GM12878 (cell line): ENCODE results near the gene NDE1. TPM values are rescaled to one million over a fixed set of nuclear protein-coding genes. Genes with fewer than 3 reads are reported as not detected.

Source experiments
- ATAC-seq: fragments of 200-7000 bp; cut with Tn5 transposase; 3 replicates; pipeline ENCODE4 v1.9.1; 2020; ENCODE audit warnings: mild to moderate bottlenecking, moderate library complexity
- BruUV-seq: library from RNA; stranded (reverse); fragments of 400-500 nt; replicated peaks from 2 replicates; lab custom pipeline; 2021; lab: Mats Ljungman, UMichigan
- CTCF ChIA-PET: fragments of 300-600 bp; sonication (Branson Sonifier 250); formaldehyde crosslinking; extraction: SDS; loops from one replicate; lab custom pipeline; 2021; ENCODE audit warnings: inconsistent platforms; lab: Yijun Ruan, JAX
- POLR2A ChIA-PET: fragments of 350-600 bp; formaldehyde crosslinking; extraction: SDS; loops from one replicate; lab custom pipeline; 2021; ENCODE audit warnings: inconsistent platforms; lab: Charles Lee
- RAD21 ChIA-PET: fragments of 300-600 bp; sonication (Branson Sonifier 250); formaldehyde crosslinking; loops from one replicate; lab custom pipeline; 2023; ENCODE audit warnings: antibody characterized with exemption; ENCODE audit not compliant: unreplicated experiment; lab: Charles Lee
- SMC1A ChIA-PET: fragments of 300-600 bp; sonication (Branson Sonifier 250); formaldehyde crosslinking; loops from one replicate; lab custom pipeline; 2023; ENCODE audit not compliant: unreplicated experiment, uncharacterized antibody; lab: Charles Lee
- DNase-seq: peaks from one replicate; pipeline ENCODE4 v3.0.0-alpha.2; 2011; ENCODE audit warnings: low read depth, low spot score
- FAIRE-seq: peaks from 3 replicates; lab custom pipeline; 2011; peaks lifted over from hg19 to GRCh38; lab: Jason Lieb, UNC
- H2AFZ ChIP-seq: 2 replicates; pipeline ENCODE4 v1.6.0; 2011; ENCODE audit warnings: low read depth, low read length, control low read depth; ENCODE audit not compliant: control insufficient read depth
- H3K27ac ChIP-seq: 2 replicates; pipeline ENCODE4 v1.5.1; 2011; ENCODE audit warnings: control low read depth; ENCODE audit not compliant: control insufficient read depth, insufficient read depth
- H3K27me3 ChIP-seq, 2 experiments: replicated peaks in 1 of 2; 2 replicates each; pipeline versions ENCODE4 v1.6.0 to v1.6.1; 2011; ENCODE audit warnings: low read length in 1 of 2; ENCODE audit not compliant: control insufficient read depth in 2 of 2, insufficient read depth in 2 of 2
- H3K36me3 ChIP-seq, 2 experiments: 2 replicates each; pipeline ENCODE4 v1.5.1; 2011; ENCODE audit warnings: low read length in 1 of 2; ENCODE audit not compliant: control insufficient read depth in 2 of 2, insufficient read depth in 2 of 2
- H3K4me1 ChIP-seq: 2 replicates; pipeline ENCODE4 v1.6.1; 2011; ENCODE audit warnings: mild to moderate bottlenecking, low read length, moderate library complexity, mixed read lengths; ENCODE audit not compliant: control insufficient read depth, insufficient read depth
- H3K4me2 ChIP-seq: 2 replicates; pipeline ENCODE4 v1.6.0; 2011; ENCODE audit warnings: control low read depth; ENCODE audit not compliant: control insufficient read depth, insufficient read depth
- H3K4me3 ChIP-seq: fragments of 200-600 bp; sonication (generic); 2 replicates; pipeline ENCODE4 v1.5.1; 2016
- H3K79me2 ChIP-seq: 2 replicates; pipeline ENCODE4 v1.6.0; 2011; ENCODE audit warnings: low read length; ENCODE audit not compliant: control insufficient read depth, insufficient read depth
- H3K9ac ChIP-seq: 2 replicates; pipeline ENCODE4 v1.8.0; 2011; ENCODE audit warnings: low read length, control low read depth, mixed read lengths; ENCODE audit not compliant: control insufficient read depth, insufficient read depth
- H3K9me3 ChIP-seq: replicated peaks from 3 replicates; pipeline ENCODE4 v1.5.1; 2011; ENCODE audit warnings: mild to moderate bottlenecking, low read length; ENCODE audit not compliant: control insufficient read depth, insufficient read depth
- H4K20me1 ChIP-seq: 2 replicates; pipeline ENCODE4 v1.6.0; 2011; ENCODE audit not compliant: control insufficient read depth, insufficient read depth
- BACH1 ChIP-seq: fragments of 450-650 bp; IDR thresholded peaks from 2 replicates; pipeline ENCODE4 v1.6.1; 2017; ENCODE audit warnings: mild to moderate bottlenecking, borderline replicate concordance
- IRF4 ChIP-seq: IDR thresholded peaks from 2 replicates; pipeline ENCODE4 v1.6.1; 2011; ENCODE audit warnings: low read depth, low read length
- MEF2A ChIP-seq: IDR thresholded peaks from 2 replicates; pipeline ENCODE4 v1.6.1; 2011; ENCODE audit warnings: low read depth, mild to moderate bottlenecking, low read length, moderate library complexity; ENCODE audit not compliant: insufficient read depth
- MXI1 ChIP-seq: fragments of 150-350 bp; IDR thresholded peaks from 2 replicates; pipeline ENCODE4 v1.6.1; 2011; ENCODE audit warnings: low read depth, mild to moderate bottlenecking, inconsistent platforms, low read length, improper control_type of control experiment
- PAX8 ChIP-seq: fragments of 450-650 bp; IDR thresholded peaks from 2 replicates; pipeline ENCODE4 v1.6.1; 2017; ENCODE audit warnings: mild to moderate bottlenecking, moderate library complexity
- POLR2AphosphoS5 ChIP-seq: IDR thresholded peaks from 2 replicates; pipeline ENCODE4 v1.6.1; 2011; ENCODE audit warnings: mild to moderate bottlenecking, low read length, inconsistent platforms
- POU2F2 ChIP-seq: IDR thresholded peaks from 3 replicates; pipeline ENCODE4 v1.6.1; 2011; ENCODE audit warnings: low read depth, mild to moderate bottlenecking, low read length, borderline replicate concordance
- RUNX3 ChIP-seq: IDR thresholded peaks from 2 replicates; pipeline ENCODE4 v1.6.1; 2012; ENCODE audit warnings: low read length, inconsistent platforms
- TBL1XR1 ChIP-seq: IDR thresholded peaks from 2 replicates; pipeline ENCODE4 v1.6.1; 2012; ENCODE audit warnings: low read depth, low read length, improper control_type of control experiment
- TCF3 ChIP-seq: IDR thresholded peaks from 2 replicates; pipeline ENCODE4 v1.6.1; 2012; ENCODE audit warnings: low read depth, mild to moderate bottlenecking, low read length, borderline replicate concordance; ENCODE audit not compliant: insufficient read depth
- YBX1 ChIP-seq: fragments of 450-650 bp; IDR thresholded peaks from 2 replicates; pipeline ENCODE4 v1.6.1; 2016; ENCODE audit warnings: antibody characterized with exemption
- ZNF207 ChIP-seq: fragments of 450-650 bp; IDR thresholded peaks from 2 replicates; pipeline ENCODE4 v1.6.1; 2014; ENCODE audit warnings: antibody characterized with exemption, mild to moderate bottlenecking, borderline replicate concordance
- ZNF384 ChIP-seq: IDR thresholded peaks from 2 replicates; pipeline ENCODE4 v1.6.1; 2012; ENCODE audit warnings: low read depth, mild to moderate bottlenecking, low read length, improper control_type of control experiment, borderline replicate concordance
- WGBS: methylation state at CpG from one replicate; pipeline ENCODE4 v1.1.6; 2016; ENCODE audit warnings: low lambda C conversion rate; ENCODE audit not compliant: insufficient replicate concordance, insufficient coverage; ENCODE audit errors: missing lambda C conversion rate; 5-methylcytosine and 5-hydroxymethylcytosine counted together
- in situ Hi-C: fragments of 300-500 bp; cut with MboI; formaldehyde crosslinking; loops from 9 replicates; pipeline ENCODE4 v1.14.3; 2018; ENCODE audit warnings: mixed read lengths
- intact Hi-C: fragments of 100-400 bp; cut with micrococcal nuclease; formaldehyde crosslinking; loops from one replicate; pipeline ENCODE4 v1.14.2; 2022; ENCODE audit not compliant: unreplicated experiment
- polyA plus RNA-seq, 11 experiments: library from polyadenylated mRNA; depleted of rRNA in 4 of 11; unstranded in 6 of 11; stranded (reverse) in 5 of 11; fragments of >200 nt; fragmentation: Nextera tagmentation in 4 of 11; fragmentation: Illumina TruSeq in 1 of 11; extraction: Ambion mirVana in 4 of 11; extraction: Trizol in 1 of 11; gene quantifications; 1 replicate in 1 of 11; 2 replicates in 10 of 11; pipeline versions ENCODE4 v1.2.1 to v1.2.3, GENCODE V29; 2011 to 2016; ENCODE audit warnings: inconsistent platforms in 2 of 11, missing spikeins in 2 of 11, low read depth in 1 of 11
- total RNA-seq, 4 experiments: library from RNA; depleted of rRNA in 3 of 4; stranded (reverse); fragments of >200 nt in 3 of 4; fragmentation: Illumina TruSeq in 1 of 4; extraction: Trizol in 1 of 4; gene quantifications; 2 replicates each; pipeline versions ENCODE4 v1.2.1 to v1.2.3, GENCODE V29; 2013 to 2021
- TF ChIP-seq, protein P1 (sequence below): fragments of 450-650 bp; IDR thresholded peaks from 2 replicates; pipeline ENCODE4 v1.6.1; 2017; ENCODE audit warnings: mild to moderate bottlenecking, moderate library complexity
- TF ChIP-seq, protein P2 (sequence below): fragments of 450-650 bp; IDR thresholded peaks from 2 replicates; pipeline ENCODE4 v1.6.1; 2016; ENCODE audit warnings: mild to moderate bottlenecking

Gene NDE1
- total and polyA plus RNA-seq, 10 of the 15 experiments (the other 5 are each of a cell fraction or from before 2014, with no cell fraction given): 5.7 to 148 (median 87.8) TPM

GRCh38 chr16:15640966-15641365, 9.1 kb upstream of the NDE1 start:
- Histone ChIP-seq H3K4me3 (peak overlapping the region; percentile 87), H3K27ac (peak overlapping the region; percentile 75), H3K9me3 (no peaks in the 10 kb centered on the region), H3K79me2 (peaks cover 44% of the 10 kb centered on the region), H3K4me1 (peaks cover 40% of the 10 kb centered on the region), H3K9ac (peak overlapping the region; percentile 67), H2AFZ (no peak overlapping the region), H4K20me1 (no peaks in the 10 kb centered on the region), H3K36me3 (peaks cover 1 to 8% of the 10 kb centered on the region in 2 experiments), H3K4me2 (peak overlapping the region; percentile 78), H3K27me3 (no peaks in the 10 kb centered on the region)
- TF ChIP-seq MEF2A: 0 out of 2 replicates have a peak, but pooled peaks have one; percentile 17
- 0 out of 2 replicates have a peak, but pooled peaks have one; percentile 46 for TF ChIP-seq TBL1XR1
- 0 out of 2 replicates have a peak, but pooled peaks have one; percentile 43 for TF ChIP-seq POLR2AphosphoS5
- no peak for TF ChIP-seq TCF3
- no peak for TF ChIP-seq MXI1
- no peak for TF ChIP-seq YBX1
- TF ChIP-seq ZNF384: peak; percentile 74; the same call in 1 of the 2 replicates
- peak; percentile 44; the same call in 1 of the 2 replicates for TF ChIP-seq RUNX3
- no peak for TF ChIP-seq BACH1
- TF ChIP-seq PAX8: no peak
- TF ChIP-seq IRF4: no peak
- TF ChIP-seq, protein P1, sequence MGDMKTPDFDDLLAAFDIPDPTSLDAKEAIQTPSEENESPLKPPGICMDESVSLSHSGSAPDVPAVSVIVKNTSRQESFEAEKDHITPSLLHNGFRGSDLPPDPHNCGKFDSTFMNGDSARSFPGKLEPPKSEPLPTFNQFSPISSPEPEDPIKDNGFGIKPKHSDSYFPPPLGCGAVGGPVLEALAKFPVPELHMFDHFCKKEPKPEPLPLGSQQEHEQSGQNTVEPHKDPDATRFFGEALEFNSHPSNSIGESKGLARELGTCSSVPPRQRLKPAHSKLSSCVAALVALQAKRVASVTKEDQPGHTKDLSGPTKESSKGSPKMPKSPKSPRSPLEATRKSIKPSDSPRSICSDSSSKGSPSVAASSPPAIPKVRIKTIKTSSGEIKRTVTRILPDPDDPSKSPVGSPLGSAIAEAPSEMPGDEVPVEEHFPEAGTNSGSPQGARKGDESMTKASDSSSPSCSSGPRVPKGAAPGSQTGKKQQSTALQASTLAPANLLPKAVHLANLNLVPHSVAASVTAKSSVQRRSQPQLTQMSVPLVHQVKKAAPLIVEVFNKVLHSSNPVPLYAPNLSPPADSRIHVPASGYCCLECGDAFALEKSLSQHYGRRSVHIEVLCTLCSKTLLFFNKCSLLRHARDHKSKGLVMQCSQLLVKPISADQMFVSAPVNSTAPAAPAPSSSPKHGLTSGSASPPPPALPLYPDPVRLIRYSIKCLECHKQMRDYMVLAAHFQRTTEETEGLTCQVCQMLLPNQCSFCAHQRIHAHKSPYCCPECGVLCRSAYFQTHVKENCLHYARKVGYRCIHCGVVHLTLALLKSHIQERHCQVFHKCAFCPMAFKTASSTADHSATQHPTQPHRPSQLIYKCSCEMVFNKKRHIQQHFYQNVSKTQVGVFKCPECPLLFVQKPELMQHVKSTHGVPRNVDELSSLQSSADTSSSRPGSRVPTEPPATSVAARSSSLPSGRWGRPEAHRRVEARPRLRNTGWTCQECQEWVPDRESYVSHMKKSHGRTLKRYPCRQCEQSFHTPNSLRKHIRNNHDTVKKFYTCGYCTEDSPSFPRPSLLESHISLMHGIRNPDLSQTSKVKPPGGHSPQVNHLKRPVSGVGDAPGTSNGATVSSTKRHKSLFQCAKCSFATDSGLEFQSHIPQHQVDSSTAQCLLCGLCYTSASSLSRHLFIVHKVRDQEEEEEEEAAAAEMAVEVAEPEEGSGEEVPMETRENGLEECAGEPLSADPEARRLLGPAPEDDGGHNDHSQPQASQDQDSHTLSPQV: no peak
- 0 out of 3 replicates have a peak, but pooled peaks have one; percentile 45 for TF ChIP-seq POU2F2
- TF ChIP-seq ZNF207: no peak
- TF ChIP-seq, protein P2, sequence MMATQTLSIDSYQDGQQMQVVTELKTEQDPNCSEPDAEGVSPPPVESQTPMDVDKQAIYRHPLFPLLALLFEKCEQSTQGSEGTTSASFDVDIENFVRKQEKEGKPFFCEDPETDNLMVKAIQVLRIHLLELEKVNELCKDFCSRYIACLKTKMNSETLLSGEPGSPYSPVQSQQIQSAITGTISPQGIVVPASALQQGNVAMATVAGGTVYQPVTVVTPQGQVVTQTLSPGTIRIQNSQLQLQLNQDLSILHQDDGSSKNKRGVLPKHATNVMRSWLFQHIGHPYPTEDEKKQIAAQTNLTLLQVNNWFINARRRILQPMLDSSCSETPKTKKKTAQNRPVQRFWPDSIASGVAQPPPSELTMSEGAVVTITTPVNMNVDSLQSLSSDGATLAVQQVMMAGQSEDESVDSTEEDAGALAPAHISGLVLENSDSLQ: no peak
- in situ Hi-C loops (loop anchor here (25.0 kb wide), 1 partner anchor 1004 kb away; the partner anchor contains the start of genes BFAR and PARN), intact Hi-C loops (no loop called here)
- BruUV-seq: no TSS peak
- POLR2A ChIA-PET: interaction anchor here (0.9 to 3.7 kb wide), 5 partner anchors 9 to 51 kb away, joined by 4 to 29 read pairs (median 4); partner anchors contain the start of gene NDE1
- no peak for ATAC-seq
- FAIRE-seq: no peak
- SMC1A ChIA-PET: interaction anchor here (0.5 to 5.5 kb wide), 8 partner anchors 9 to 956 kb away, joined by 3 to 43 read pairs (median 6); no protein-coding TSS in a partner anchor
- DNase-seq: no peak
- WGBS: 0% methylated on average over 4 of the region's 4 CpGs
- RAD21 ChIA-PET: interaction anchor here (1.2 to 1.6 kb wide), 2 partner anchors 90 to 214 kb away, joined by 3 to 5 read pairs; no protein-coding TSS in a partner anchor
- CTCF ChIA-PET: interaction anchor here (2.0 to 2.9 kb wide), 2 partner anchors 10 to 41 kb away, joined by 7 to 17 read pairs; no protein-coding TSS in a partner anchor
